ENCODE data around the gene ARMC3. TPM values are rescaled to one million over a fixed set of nuclear protein-coding genes. Genes with fewer than 3 reads are reported as not detected.

Gene ARMC3
- total and polyA plus RNA-seq, 9 of the 15 experiments (the other 6 are each of a cell fraction or from before 2014, with no cell fraction given) = 0.33 to 1.1 (median 0.62) TPM

- TF ChIP-seq SREBF1 (IDR thresholded peaks at IDR 0.05; ENCODE audit: borderline replicate concordance, low read depth, low read length) (no peak), TSC22D4 (tag; IDR thresholded peaks at IDR 0.05) (no peak), PTTG1 (tag; IDR thresholded peaks at IDR 0.05; ENCODE audit: low read depth) (no peak), ZNF695 (CRISPR knock-in tag; IDR thresholded peaks at IDR 0.05) (no peak), ETS2 (tag; IDR thresholded peaks at IDR 0.05; ENCODE audit: borderline replicate concordance, poor library complexity, severe bottlenecking) (no peak), EZH2 (IDR thresholded peaks at IDR 0.05; ENCODE audit: borderline replicate concordance, low read depth, low read length) (no peak), ZNF778 (CRISPR knock-in tag; IDR thresholded peaks at IDR 0.05) (no peak), NONO (IDR thresholded peaks at IDR 0.05; ENCODE audit: low read depth in 2 of 2, low read length in 1 of 2) (no peak), TEAD1 (CRISPR knock-in tag; IDR thresholded peaks at IDR 0.05) (no peak)
- TF ChIP-seq, protein P1, sequence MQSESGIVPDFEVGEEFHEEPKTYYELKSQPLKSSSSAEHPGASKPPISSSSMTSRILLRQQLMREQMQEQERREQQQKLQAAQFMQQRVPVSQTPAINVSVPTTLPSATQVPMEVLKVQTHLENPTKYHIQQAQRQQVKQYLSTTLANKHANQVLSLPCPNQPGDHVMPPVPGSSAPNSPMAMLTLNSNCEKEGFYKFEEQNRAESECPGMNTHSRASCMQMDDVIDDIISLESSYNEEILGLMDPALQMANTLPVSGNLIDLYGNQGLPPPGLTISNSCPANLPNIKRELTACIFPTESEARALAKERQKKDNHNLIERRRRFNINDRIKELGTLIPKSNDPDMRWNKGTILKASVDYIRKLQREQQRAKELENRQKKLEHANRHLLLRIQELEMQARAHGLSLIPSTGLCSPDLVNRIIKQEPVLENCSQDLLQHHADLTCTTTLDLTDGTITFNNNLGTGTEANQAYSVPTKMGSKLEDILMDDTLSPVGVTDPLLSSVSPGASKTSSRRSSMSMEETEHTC (IDR thresholded peaks at IDR 0.05) = no peak
- TF ChIP-seq, protein P2, sequence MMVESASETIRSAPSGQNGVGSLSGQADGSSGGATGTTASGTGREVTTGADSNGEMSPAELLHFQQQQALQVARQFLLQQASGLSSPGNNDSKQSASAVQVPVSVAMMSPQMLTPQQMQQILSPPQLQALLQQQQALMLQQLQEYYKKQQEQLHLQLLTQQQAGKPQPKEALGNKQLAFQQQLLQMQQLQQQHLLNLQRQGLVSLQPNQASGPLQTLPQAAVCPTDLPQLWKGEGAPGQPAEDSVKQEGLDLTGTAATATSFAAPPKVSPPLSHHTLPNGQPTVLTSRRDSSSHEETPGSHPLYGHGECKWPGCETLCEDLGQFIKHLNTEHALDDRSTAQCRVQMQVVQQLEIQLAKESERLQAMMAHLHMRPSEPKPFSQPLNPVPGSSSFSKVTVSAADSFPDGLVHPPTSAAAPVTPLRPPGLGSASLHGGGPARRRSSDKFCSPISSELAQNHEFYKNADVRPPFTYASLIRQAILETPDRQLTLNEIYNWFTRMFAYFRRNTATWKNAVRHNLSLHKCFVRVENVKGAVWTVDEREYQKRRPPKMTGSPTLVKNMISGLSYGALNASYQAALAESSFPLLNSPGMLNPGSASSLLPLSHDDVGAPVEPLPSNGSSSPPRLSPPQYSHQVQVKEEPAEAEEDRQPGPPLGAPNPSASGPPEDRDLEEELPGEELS (CRISPR knock-in tag; IDR thresholded peaks at IDR 0.05; ENCODE audit: borderline replicate concordance) = no peak
- TF ChIP-seq, protein P3, sequence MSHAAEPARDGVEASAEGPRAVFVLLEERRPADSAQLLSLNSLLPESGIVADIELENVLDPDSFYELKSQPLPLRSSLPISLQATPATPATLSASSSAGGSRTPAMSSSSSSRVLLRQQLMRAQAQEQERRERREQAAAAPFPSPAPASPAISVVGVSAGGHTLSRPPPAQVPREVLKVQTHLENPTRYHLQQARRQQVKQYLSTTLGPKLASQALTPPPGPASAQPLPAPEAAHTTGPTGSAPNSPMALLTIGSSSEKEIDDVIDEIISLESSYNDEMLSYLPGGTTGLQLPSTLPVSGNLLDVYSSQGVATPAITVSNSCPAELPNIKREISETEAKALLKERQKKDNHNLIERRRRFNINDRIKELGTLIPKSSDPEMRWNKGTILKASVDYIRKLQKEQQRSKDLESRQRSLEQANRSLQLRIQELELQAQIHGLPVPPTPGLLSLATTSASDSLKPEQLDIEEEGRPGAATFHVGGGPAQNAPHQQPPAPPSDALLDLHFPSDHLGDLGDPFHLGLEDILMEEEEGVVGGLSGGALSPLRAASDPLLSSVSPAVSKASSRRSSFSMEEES (CRISPR knock-in tag; IDR thresholded peaks at IDR 0.05) = no peak
- TF ChIP-seq, protein P4, sequence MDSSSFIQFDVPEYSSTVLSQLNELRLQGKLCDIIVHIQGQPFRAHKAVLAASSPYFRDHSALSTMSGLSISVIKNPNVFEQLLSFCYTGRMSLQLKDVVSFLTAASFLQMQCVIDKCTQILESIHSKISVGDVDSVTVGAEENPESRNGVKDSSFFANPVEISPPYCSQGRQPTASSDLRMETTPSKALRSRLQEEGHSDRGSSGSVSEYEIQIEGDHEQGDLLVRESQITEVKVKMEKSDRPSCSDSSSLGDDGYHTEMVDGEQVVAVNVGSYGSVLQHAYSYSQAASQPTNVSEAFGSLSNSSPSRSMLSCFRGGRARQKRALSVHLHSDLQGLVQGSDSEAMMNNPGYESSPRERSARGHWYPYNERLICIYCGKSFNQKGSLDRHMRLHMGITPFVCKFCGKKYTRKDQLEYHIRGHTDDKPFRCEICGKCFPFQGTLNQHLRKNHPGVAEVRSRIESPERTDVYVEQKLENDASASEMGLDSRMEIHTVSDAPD (CRISPR knock-in tag; IDR thresholded peaks at IDR 0.05) = no peak
- TF ChIP-seq, protein P5, sequence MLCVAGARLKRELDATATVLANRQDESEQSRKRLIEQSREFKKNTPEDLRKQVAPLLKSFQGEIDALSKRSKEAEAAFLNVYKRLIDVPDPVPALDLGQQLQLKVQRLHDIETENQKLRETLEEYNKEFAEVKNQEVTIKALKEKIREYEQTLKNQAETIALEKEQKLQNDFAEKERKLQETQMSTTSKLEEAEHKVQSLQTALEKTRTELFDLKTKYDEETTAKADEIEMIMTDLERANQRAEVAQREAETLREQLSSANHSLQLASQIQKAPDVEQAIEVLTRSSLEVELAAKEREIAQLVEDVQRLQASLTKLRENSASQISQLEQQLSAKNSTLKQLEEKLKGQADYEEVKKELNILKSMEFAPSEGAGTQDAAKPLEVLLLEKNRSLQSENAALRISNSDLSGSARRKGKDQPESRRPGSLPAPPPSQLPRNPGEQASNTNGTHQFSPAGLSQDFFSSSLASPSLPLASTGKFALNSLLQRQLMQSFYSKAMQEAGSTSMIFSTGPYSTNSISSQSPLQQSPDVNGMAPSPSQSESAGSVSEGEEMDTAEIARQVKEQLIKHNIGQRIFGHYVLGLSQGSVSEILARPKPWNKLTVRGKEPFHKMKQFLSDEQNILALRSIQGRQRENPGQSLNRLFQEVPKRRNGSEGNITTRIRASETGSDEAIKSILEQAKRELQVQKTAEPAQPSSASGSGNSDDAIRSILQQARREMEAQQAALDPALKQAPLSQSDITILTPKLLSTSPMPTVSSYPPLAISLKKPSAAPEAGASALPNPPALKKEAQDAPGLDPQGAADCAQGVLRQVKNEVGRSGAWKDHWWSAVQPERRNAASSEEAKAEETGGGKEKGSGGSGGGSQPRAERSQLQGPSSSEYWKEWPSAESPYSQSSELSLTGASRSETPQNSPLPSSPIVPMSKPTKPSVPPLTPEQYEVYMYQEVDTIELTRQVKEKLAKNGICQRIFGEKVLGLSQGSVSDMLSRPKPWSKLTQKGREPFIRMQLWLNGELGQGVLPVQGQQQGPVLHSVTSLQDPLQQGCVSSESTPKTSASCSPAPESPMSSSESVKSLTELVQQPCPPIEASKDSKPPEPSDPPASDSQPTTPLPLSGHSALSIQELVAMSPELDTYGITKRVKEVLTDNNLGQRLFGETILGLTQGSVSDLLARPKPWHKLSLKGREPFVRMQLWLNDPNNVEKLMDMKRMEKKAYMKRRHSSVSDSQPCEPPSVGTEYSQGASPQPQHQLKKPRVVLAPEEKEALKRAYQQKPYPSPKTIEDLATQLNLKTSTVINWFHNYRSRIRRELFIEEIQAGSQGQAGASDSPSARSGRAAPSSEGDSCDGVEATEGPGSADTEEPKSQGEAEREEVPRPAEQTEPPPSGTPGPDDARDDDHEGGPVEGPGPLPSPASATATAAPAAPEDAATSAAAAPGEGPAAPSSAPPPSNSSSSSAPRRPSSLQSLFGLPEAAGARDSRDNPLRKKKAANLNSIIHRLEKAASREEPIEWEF (CRISPR knock-in tag; IDR thresholded peaks at IDR 0.05) = no peak
Measured at GRCh38 chr10:22988581-22989360, 60.9 kb downstream of the ARMC3 start (continued).

All from K562 (cell line).